Measurements from ENCODE around the gene CCDC106. TPM values are rescaled to one million over a fixed set of nuclear protein-coding genes. Genes with fewer than 3 reads are reported as not detected.

Gene CCDC106
- total RNA-seq, 1 experiment from 2014 or later = 19.9 TPM

- Mint-ChIP-seq H3K9me3 (peaks cover 8 to 30% of the 10 kb centered on the region in 2 experiments), H3K36me3 (ENCODE audit: insufficient read depth in 1 of 3, low read depth in 3 of 3) (peaks cover 38 to 73% (median 70%) of the 10 kb centered on the region in 3 experiments), H3K27me3 (ENCODE audit: low read depth) (peaks cover 8% of the 10 kb centered on the region), H3K4me1 (no peaks in the 10 kb centered on the region), H3K27ac (no peak overlapping the region; a peak in 2 of 7 replicates), H3K4me3 (no peak overlapping the region; a peak in 1 of 5 replicates)
- no peak for DNase-seq
- H2BK12ac ChIP-seq (ENCODE audit: insufficient read length, low read depth, low read length) = no peak overlapping the region
- H3K14ac ChIP-seq (ENCODE audit: insufficient read depth, low read length) = no peak overlapping the region
- H3T11ph ChIP-seq (ENCODE audit: low read length) = no peak overlapping the region
- H3K4me2 ChIP-seq (ENCODE audit: insufficient read depth, insufficient read length, low read length) = no peak overlapping the region
- H3K4me1 ChIP-seq (ENCODE audit: insufficient read depth, low read length) = no peaks in the 10 kb centered on the region
- H2BK120ac ChIP-seq (ENCODE audit: low read depth, low read length, poor library complexity, severe bottlenecking) = no peak overlapping the region
- H2BK20ac ChIP-seq (ENCODE audit: low read depth, low read length, poor library complexity, severe bottlenecking) = no peak overlapping the region
- no peaks in the 10 kb centered on the region for H3K27me3 ChIP-seq (ENCODE audit: insufficient read depth, low read length)
- H4K91ac ChIP-seq (ENCODE audit: insufficient read length, low read depth, low read length) = no peak overlapping the region
- no peak overlapping the region for H3K4ac ChIP-seq (ENCODE audit: low read depth, low read length)
- H2AK5ac ChIP-seq (ENCODE audit: insufficient read length, low read length) = no peak overlapping the region
- H3K79me1 ChIP-seq (ENCODE audit: insufficient read depth, low read depth, low read length, poor library complexity, severe bottlenecking) = no peaks in the 10 kb centered on the region
- H3K9me3 ChIP-seq (ENCODE audit: control insufficient read depth, low read depth, low read length) = no peaks in the 10 kb centered on the region
- H3K23me2 ChIP-seq (ENCODE audit: insufficient read length, low read depth, low read length, poor library complexity, severe bottlenecking) = no peaks in the 10 kb centered on the region
- H2AFZ ChIP-seq (ENCODE audit: low read length) = no peak overlapping the region
- H4K8ac ChIP-seq (replicated peaks; ENCODE audit: insufficient read length, low read depth, low read length) = no peak overlapping the region
- no peaks in the 10 kb centered on the region for H3K79me2 ChIP-seq (ENCODE audit: insufficient read depth, low read length)
- no CpG with 5 or more reads among the region's 11 CpGs for WGBS (ENCODE audit: extremely low coverage, insufficient read length, low lambda C conversion rate)
- no peak overlapping the region for H3K9ac ChIP-seq (ENCODE audit: extremely low read depth, insufficient read length, low read length)
- H2BK15ac ChIP-seq (ENCODE audit: low read depth, low read length) = no peak overlapping the region
- H3K56ac ChIP-seq (ENCODE audit: insufficient read length, low read depth, low read length) = no peak overlapping the region
- TF ChIP-seq, protein P1, sequence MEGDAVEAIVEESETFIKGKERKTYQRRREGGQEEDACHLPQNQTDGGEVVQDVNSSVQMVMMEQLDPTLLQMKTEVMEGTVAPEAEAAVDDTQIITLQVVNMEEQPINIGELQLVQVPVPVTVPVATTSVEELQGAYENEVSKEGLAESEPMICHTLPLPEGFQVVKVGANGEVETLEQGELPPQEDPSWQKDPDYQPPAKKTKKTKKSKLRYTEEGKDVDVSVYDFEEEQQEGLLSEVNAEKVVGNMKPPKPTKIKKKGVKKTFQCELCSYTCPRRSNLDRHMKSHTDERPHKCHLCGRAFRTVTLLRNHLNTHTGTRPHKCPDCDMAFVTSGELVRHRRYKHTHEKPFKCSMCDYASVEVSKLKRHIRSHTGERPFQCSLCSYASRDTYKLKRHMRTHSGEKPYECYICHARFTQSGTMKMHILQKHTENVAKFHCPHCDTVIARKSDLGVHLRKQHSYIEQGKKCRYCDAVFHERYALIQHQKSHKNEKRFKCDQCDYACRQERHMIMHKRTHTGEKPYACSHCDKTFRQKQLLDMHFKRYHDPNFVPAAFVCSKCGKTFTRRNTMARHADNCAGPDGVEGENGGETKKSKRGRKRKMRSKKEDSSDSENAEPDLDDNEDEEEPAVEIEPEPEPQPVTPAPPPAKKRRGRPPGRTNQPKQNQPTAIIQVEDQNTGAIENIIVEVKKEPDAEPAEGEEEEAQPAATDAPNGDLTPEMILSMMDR (conservative IDR thresholded peaks at IDR 0.05) = no peak
- H3K27ac ChIP-seq (ENCODE audit: insufficient read length, low read depth, low read length) = no peak overlapping the region
- no peak overlapping the region for H3K23ac ChIP-seq (ENCODE audit: insufficient read length, low read depth, low read length)
- H4K20me1 ChIP-seq (ENCODE audit: control insufficient read depth, insufficient read depth, insufficient read length) = no peaks in the 10 kb centered on the region
- no peak overlapping the region for H2BK5ac ChIP-seq (ENCODE audit: insufficient read length, low read length)
- no peak overlapping the region for H4K5ac ChIP-seq (ENCODE audit: insufficient read length, low read depth, low read length)
- no peak overlapping the region for H3K18ac ChIP-seq (ENCODE audit: insufficient read length, low read depth, low read length)
These were observed 51.2 kb downstream of the CCDC106 start for GRCh38 chr19:55699221-55699620.

Measured in H9 (cell line).